Endothelial cell of umbilical vein (primary cell): ENCODE data around the gene GPR61. TPM values are rescaled to one million over a fixed set of nuclear protein-coding genes. Genes with fewer than 3 reads are reported as not detected.

Source experiments
- BruUV-seq: library from RNA; stranded (reverse); fragments of 400-500 nt; replicated peaks from 2 replicates; lab custom pipeline; 2021; lab: Mats Ljungman, UMichigan
- CTCF ChIA-PET: fragments of 300-600, 350-600 bp; sonication (Branson Sonifier 250); formaldehyde crosslinking; loops from one replicate; lab custom pipeline; 2021; ENCODE audit warnings: antibody characterized with exemption, inconsistent platforms; lab: Charles Lee
- POLR2A ChIA-PET: fragments of 300-600, 350-600 bp; sonication (Branson Sonifier 250); formaldehyde crosslinking; loops from one replicate; lab custom pipeline; 2021; ENCODE audit warnings: antibody characterized with exemption, inconsistent platforms; lab: Charles Lee
- DNase-seq: peaks from one replicate; pipeline ENCODE4 v3.0.0-alpha.2; 2011; ENCODE audit warnings: low read depth, low spot score
- FAIRE-seq: peaks from 2 replicates; lab custom pipeline; 2011; peaks lifted over from hg19 to GRCh38; lab: Jason Lieb, UNC
- H2AFZ ChIP-seq: 2 replicates; pipeline ENCODE4 v1.6.0; 2012; ENCODE audit warnings: low read depth, low read length, control low read depth, inconsistent platforms
- H3K27ac ChIP-seq: 2 replicates; pipeline ENCODE4 v1.5.1; 2011; ENCODE audit warnings: low read depth, mild to moderate bottlenecking, control low read depth, low read length, moderate library complexity; ENCODE audit not compliant: insufficient read depth
- H3K27me3 ChIP-seq, 2 experiments: 2 replicates each; pipeline versions ENCODE4 v1.6.0 to v1.6.1; 2011; ENCODE audit warnings: low read length in 2 of 2, mixed read lengths in 1 of 2; ENCODE audit not compliant: control insufficient read depth in 2 of 2, insufficient read depth in 2 of 2
- H3K36me3 ChIP-seq, 2 experiments: 2 replicates in 1 of 2; 3 replicates in 1 of 2; pipeline ENCODE4 v1.5.1; 2011; ENCODE audit warnings: low read length in 2 of 2, mild to moderate bottlenecking in 1 of 2, moderate library complexity in 1 of 2; ENCODE audit not compliant: control insufficient read depth in 2 of 2, insufficient read depth in 2 of 2; ENCODE audit errors: extremely low read depth in 1 of 2
- H3K4me1 ChIP-seq: 3 replicates; pipeline ENCODE4 v1.5.1; 2011; ENCODE audit warnings: mild to moderate bottlenecking, low read length; ENCODE audit not compliant: control insufficient read depth, insufficient read depth; ENCODE audit errors: extremely low read depth
- H3K4me2 ChIP-seq: 2 replicates; pipeline ENCODE4 v1.6.1; 2011; ENCODE audit warnings: low read length, control low read depth, mixed read lengths; ENCODE audit not compliant: insufficient read depth
- H3K4me3 ChIP-seq, 3 experiments: fragments of 200-600 bp in 1 of 3; sonication (generic), shearing (Covaris generic) in 1 of 3; replicated peaks in 1 of 3; 2 replicates each; pipeline ENCODE4 v1.5.1; 2011 to 2016; ENCODE audit warnings: control low read depth in 3 of 3, low read length in 3 of 3, mild to moderate bottlenecking in 2 of 3, inconsistent platforms in 1 of 3, low read depth in 1 of 3, moderate library complexity in 1 of 3; ENCODE audit not compliant: insufficient read depth in 1 of 3
- H3K79me2 ChIP-seq: 2 replicates; pipeline ENCODE4 v1.6.0; 2012; ENCODE audit warnings: low read length, inconsistent platforms; ENCODE audit not compliant: control insufficient read depth, insufficient read depth
- H3K9ac ChIP-seq: replicated peaks from 2 replicates; pipeline ENCODE3; 2011; ENCODE audit warnings: low read length, control low read depth; ENCODE audit not compliant: insufficient read depth; ENCODE audit errors: extremely low read depth
- H3K9me1 ChIP-seq: replicated peaks from 3 replicates; pipeline ENCODE4 v1.6.0; 2011; ENCODE audit warnings: mild to moderate bottlenecking, low read length; ENCODE audit not compliant: control insufficient read depth, insufficient read depth; ENCODE audit errors: extremely low read depth
- H3K9me3 ChIP-seq: replicated peaks from 2 replicates; pipeline ENCODE4 v1.5.1; 2012; ENCODE audit warnings: low read length, inconsistent platforms; ENCODE audit not compliant: control insufficient read depth, insufficient read depth
- H4K20me1 ChIP-seq: replicated peaks from 2 replicates; pipeline ENCODE3; 2011; ENCODE audit warnings: mild to moderate bottlenecking, low read length; ENCODE audit not compliant: control insufficient read depth, insufficient read depth; ENCODE audit errors: extremely low read depth
- EZH2 ChIP-seq: IDR thresholded peaks from 2 replicates; pipeline ENCODE4 v1.6.1; 2012; ENCODE audit warnings: borderline replicate concordance, low read depth, mild to moderate bottlenecking, moderate library complexity, low read length, inconsistent platforms; ENCODE audit not compliant: severe bottlenecking
- FOS ChIP-seq: IDR thresholded peaks from 2 replicates; pipeline ENCODE4 v1.6.1; 2011; ENCODE audit warnings: mild to moderate bottlenecking, low read length, moderate library complexity, borderline replicate concordance; ENCODE audit not compliant: insufficient read depth
- GATA2 ChIP-seq: IDR thresholded peaks from 2 replicates; pipeline ENCODE4 v1.7.0; 2011; ENCODE audit warnings: low read depth, mild to moderate bottlenecking, moderate library complexity, mixed read lengths, low read length; ENCODE audit not compliant: insufficient read length, insufficient read depth
- JUN ChIP-seq: IDR thresholded peaks from 2 replicates; pipeline ENCODE4 v1.6.1; 2011; ENCODE audit warnings: borderline replicate concordance, low read depth; ENCODE audit not compliant: insufficient read length, insufficient read depth
- MYC ChIP-seq: IDR thresholded peaks from one replicate; pipeline ENCODE4 v1.6.1; 2011; ENCODE audit warnings: mild to moderate bottlenecking, low read depth, low read length
- POLR2A ChIP-seq: IDR thresholded peaks from 2 replicates; pipeline ENCODE4 v1.6.1; 2012; ENCODE audit warnings: low read depth, mild to moderate bottlenecking, control low read depth, low read length
- POLR2AphosphoS5 ChIP-seq: IDR thresholded peaks from 2 replicates; pipeline ENCODE4 v1.6.1; 2012; ENCODE audit warnings: low read depth, mild to moderate bottlenecking, control low read depth, low read length, moderate library complexity; ENCODE audit not compliant: insufficient read depth
- dilution Hi-C: fragments of 300-500 bp; cut with MboI; formaldehyde crosslinking; loops from one replicate; pipeline ENCODE4 v1.15.0; 2019; ENCODE audit warnings: low sequenced_read_pairs; ENCODE audit not compliant: extremely low pct_ligation_motif_present
- intact Hi-C: fragments of 100-400 bp; cut with micrococcal nuclease; formaldehyde crosslinking; loops from one replicate; pipeline ENCODE4 v1.10.0; 2022
- polyA plus RNA-seq, 4 experiments: library from polyadenylated mRNA; depleted of rRNA in 3 of 4; stranded (reverse) in 3 of 4; unstranded in 1 of 4; fragments of >200 nt; gene quantifications; 2 replicates each; pipeline versions ENCODE4 v1.2.1 to v1.2.3, GENCODE V29; 2011 to 2012; ENCODE audit warnings: missing spikeins in 1 of 4
- total RNA-seq: library from RNA; stranded (reverse); gene quantifications from 2 replicates; pipeline ENCODE4 v1.2.3, GENCODE V29; 2021
- TF ChIP-seq, protein P1 (sequence below): IDR thresholded peaks from 2 replicates; pipeline ENCODE4 v1.6.1; 2011; ENCODE audit not compliant: insufficient read depth, insufficient read length
- TF ChIP-seq, protein P2 (sequence below), 2 donors: IDR thresholded peaks; 1 replicate in 1 of 2; 2 replicates in 1 of 2; pipeline ENCODE4 v1.5.1; 2011; ENCODE audit warnings: low read length in 2 of 2, mild to moderate bottlenecking in 2 of 2, moderate library complexity in 2 of 2, control low read depth in 1 of 2, inconsistent platforms in 1 of 2, low read depth in 1 of 2; ENCODE audit not compliant: insufficient read depth in 1 of 2; ENCODE audit errors: extremely low read depth in 1 of 2

GPR61 gene
- total and polyA plus RNA-seq, 2 donors (not counting 3 experiments of a cell fraction or from before 2014, with no cell fraction given): not detected

DNA sequence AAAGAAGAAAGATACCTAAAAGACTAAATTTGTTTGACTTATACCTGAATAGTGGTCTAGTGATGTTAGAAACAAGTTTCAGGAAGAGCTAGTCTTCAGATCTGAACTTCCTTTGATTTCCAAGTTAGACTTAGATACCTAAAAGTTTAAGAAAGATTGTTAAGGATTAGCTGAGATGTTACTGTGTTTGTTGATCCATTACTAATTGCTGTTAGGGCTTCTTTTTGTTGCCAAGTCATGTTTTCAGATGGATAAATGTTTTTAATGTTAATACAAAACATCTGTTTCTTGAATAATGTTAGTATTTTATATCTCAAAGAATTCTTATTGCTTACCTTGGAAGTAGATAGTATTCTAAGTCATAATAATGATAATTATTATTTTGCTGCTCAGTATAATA is 20.3 kb downstream of the GPR61 start:
- Histone ChIP-seq H3K4me1 (no peaks in the 10 kb centered on the region), H3K27ac (no peak overlapping the region), H3K9me3 (no peaks in the 10 kb centered on the region), H3K9me1 (no peaks in the 10 kb centered on the region), H2AFZ (no peak overlapping the region), H3K4me2 (no peak overlapping the region), H3K27me3 (no peaks in the 10 kb centered on the region), H4K20me1 (peaks cover 25% of the 10 kb centered on the region), H3K9ac (no peak overlapping the region), H3K4me3 (no peak overlapping the region), H3K79me2 (peaks cover 100% of the 10 kb centered on the region), H3K36me3 (no peaks in the 10 kb centered on the region)
- intact Hi-C loops: no loop called here
- no peak for DNase-seq
- no TSS peak for BruUV-seq
- dilution Hi-C loops: no loop called here
- no peak for TF ChIP-seq POLR2AphosphoS5
- TF ChIP-seq GATA2: no peak
- no peak for TF ChIP-seq EZH2
- TF ChIP-seq FOS: no peak
- TF ChIP-seq, protein P1, sequence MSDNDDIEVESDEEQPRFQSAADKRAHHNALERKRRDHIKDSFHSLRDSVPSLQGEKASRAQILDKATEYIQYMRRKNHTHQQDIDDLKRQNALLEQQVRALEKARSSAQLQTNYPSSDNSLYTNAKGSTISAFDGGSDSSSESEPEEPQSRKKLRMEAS: no peak
- no peak for TF ChIP-seq POLR2A
- TF ChIP-seq, protein P2, sequence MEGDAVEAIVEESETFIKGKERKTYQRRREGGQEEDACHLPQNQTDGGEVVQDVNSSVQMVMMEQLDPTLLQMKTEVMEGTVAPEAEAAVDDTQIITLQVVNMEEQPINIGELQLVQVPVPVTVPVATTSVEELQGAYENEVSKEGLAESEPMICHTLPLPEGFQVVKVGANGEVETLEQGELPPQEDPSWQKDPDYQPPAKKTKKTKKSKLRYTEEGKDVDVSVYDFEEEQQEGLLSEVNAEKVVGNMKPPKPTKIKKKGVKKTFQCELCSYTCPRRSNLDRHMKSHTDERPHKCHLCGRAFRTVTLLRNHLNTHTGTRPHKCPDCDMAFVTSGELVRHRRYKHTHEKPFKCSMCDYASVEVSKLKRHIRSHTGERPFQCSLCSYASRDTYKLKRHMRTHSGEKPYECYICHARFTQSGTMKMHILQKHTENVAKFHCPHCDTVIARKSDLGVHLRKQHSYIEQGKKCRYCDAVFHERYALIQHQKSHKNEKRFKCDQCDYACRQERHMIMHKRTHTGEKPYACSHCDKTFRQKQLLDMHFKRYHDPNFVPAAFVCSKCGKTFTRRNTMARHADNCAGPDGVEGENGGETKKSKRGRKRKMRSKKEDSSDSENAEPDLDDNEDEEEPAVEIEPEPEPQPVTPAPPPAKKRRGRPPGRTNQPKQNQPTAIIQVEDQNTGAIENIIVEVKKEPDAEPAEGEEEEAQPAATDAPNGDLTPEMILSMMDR (IDR thresholded peaks at IDR 0.05; ENCODE audit: extremely low read depth in 1 of 2, insufficient read depth in 1 of 2, low read depth in 1 of 2, low read length in 2 of 2): no peak
- TF ChIP-seq MYC: no peak
- TF ChIP-seq JUN: no peak
- no peak for FAIRE-seq
- ChIA-PET CTCF (interaction anchor here (1.3 to 2.9 kb wide), 3 partner anchors 11 to 80 kb away, joined by 4 to 14 read pairs (median 7); no protein-coding TSS in a partner anchor), POLR2A (interaction anchor here (1.2 kb wide), 1 partner anchor 12 kb away, joined by 3 read pairs; the partner anchor contains the start of gene GNAI3)
